CD4-positive, alpha-beta T cell treated with Interleukin-15 for 1 hour (primary cell): ENCODE measurements around the gene ZNRF3.

Experiments used
- DNase-seq: peaks from one replicate; pipeline ENCODE4 v3.0.0-alpha.2; 2020

The ZNRF3 gene

DNA sequence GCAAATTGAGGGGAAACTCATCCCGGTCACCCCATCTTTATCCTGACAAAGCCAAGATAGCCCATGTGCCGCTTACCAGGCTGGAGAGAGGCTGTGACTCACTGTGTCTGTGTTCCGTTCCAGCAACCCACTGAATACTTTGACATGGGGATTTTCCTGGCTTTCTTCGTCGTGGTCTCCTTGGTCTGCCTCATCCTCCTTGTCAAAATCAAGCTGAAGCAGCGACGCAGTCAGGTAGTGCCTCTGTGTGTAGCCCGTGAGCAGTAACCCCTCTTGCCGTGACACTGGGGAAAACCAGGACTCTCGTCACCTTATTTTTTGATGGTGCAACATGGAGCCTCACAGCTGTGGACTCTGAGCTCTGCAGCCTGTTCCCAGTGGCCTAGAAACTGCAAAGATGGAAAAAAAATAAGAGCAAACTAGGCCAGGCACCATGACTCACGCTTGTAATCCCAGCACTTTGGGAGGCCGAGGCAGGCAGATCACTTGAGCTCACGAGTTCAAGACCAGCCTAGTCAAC, 161.3 kb downstream of the ZNRF3 start:
- no peak for DNase-seq

DNA sequence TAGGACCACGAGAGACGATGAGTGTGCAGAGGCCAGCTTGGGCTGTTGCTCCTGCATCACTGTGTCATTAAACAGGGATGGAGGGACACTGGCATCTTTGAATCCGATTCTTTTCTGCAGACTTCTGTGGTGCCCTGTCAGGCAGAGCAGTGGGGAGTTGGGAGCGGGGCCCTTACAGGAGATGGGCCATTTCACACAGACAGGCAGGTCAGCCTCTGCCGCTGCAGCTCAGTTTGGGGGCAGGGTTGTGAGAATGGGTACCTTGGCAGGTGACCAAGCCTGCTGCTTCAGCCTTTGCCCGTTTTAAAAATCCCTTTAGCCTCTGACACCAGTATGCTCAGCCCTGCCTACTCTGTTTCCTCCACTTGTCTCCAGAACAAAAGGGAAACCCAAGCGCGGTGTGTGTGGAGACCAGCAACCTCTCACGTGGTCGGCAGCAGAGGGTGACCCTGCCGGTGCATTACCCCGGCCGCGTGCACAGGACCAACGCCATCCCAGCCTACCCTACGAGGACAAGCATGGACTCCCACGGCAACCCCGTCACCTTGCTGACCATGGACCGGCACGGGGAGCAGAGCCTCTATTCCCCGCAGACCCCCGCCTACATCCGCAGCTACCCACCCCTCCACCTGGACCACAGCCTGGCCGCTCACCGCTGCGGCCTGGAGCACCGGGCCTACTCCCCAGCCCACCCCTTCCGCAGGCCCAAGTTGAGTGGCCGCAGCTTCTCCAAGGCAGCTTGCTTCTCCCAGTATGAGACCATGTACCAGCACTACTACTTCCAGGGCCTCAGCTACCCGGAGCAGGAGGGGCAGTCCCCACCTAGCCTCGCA, 165.7 kb downstream of the ZNRF3 start:
- no peak for DNase-seq

DNA sequence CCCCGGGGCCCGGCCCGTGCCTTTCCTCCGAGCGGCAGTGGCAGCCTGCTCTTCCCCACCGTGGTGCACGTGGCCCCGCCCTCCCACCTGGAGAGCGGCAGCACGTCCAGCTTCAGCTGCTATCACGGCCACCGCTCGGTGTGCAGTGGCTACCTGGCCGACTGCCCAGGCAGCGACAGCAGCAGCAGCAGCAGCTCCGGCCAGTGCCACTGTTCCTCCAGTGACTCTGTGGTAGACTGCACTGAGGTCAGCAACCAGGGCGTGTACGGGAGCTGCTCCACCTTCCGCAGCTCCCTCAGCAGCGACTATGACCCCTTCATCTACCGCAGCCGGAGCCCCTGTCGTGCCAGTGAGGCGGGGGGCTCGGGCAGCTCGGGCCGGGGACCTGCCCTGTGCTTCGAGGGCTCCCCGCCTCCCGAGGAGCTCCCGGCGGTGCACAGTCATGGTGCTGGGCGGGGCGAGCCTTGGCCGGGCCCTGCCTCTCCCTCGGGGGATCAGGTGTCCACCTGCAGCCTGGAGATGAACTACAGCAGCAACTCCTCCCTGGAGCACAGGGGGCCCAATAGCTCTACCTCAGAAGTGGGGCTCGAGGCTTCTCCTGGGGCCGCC, 166.4 kb downstream of the ZNRF3 start:
- no peak for DNase-seq

DNA sequence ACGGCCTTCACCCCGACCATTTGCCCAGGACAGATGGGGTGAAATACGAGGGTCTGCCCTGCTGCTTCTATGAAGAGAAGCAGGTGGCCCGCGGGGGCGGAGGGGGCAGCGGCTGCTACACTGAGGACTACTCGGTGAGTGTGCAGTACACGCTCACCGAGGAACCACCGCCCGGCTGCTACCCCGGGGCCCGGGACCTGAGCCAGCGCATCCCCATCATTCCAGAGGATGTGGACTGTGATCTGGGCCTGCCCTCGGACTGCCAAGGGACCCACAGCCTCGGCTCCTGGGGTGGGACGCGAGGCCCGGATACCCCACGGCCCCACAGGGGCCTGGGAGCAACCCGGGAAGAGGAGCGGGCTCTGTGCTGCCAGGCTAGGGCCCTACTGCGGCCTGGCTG, 167.1 kb downstream of the ZNRF3 start:
- no peak for DNase-seq

DNA sequence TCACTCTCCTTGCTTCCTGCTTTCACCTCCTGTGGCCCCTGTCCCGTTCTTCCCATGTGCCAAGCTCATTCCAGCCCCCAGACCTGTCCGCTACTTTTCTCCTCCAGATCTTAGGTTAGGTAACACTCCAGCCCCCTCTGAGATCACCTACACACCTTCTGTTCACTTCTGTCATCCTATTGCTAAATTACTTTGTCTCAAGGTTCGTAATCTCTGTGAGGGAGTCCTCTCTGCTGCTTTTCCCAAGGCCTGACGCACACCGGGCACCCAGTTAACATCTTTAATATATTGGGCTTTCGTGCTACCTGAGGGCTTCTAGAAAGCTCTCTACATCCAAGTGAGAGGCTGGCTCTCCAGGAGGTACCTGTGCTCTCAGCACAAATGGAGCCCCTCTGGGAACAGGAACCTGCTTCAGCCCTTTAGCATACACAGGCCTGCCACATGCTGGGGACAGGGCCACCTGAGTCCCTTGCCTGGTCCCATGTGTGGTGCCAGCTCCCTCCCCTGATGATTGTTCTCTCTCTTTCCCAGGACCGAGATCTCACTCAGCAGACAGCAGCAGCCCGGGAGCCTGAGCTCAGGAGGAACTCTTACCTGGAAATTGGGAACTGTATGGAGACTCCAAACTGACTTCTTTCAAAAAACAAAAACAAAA, 169.8 kb downstream of the ZNRF3 start:
- no peak for DNase-seq

DNA sequence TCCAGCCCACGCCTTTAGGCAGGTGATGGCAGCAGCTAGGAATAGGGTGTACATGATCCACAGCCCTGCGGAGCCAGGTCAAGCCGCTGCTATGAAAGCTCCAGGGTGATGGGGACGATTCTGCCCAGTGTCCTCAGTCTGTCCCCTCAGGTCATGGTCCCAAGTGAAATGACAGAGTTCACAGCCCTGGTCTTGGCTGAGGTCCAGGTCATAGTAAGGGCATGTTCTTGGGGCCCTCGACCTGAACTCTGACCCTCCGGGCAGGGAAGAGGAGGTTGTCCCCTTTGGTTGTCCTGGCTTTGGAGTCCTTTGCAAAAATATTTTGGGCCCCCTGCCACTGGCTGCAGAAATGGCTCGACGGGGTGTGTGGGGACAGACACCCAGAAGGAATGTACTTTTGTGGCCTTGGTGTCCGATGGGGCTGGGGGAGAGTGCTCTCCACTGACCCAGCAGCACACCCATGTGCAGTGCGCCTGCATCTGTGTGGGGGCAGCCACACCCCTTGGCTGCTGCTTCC, 170.9 kb downstream of the ZNRF3 start:
- DNase-seq = no peak

DNA sequence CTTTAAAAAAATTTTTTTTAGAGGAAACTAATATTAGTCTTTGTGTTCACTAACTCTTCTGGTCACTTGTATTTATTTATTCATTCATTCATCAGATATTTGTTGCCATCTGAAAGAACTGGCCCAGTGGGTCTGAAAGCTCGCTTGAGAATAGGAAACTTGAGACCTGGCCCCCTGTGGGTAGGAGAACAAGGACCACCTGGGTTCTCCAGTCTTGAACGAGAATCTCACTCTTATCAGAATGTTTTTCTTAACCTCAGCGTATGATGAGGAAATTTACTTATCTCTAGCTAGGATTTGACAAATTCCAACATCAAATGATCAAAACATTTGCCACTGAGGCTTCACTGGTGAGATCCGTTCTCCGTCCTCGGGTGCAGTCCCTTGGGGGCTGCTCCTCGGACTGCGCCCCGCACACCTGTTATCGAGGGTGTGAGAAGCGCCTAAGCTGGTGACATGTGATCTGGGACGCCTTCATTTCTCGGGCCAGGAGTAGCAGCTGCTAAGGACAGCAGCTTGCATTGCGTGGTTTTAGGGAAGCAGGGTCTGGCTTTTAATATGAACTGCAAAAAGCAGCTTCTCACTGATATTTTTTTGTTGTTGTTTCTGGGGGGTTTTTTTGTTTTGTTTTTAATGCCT, 171.9 kb downstream of the ZNRF3 start:
- no peak for DNase-seq

DNA sequence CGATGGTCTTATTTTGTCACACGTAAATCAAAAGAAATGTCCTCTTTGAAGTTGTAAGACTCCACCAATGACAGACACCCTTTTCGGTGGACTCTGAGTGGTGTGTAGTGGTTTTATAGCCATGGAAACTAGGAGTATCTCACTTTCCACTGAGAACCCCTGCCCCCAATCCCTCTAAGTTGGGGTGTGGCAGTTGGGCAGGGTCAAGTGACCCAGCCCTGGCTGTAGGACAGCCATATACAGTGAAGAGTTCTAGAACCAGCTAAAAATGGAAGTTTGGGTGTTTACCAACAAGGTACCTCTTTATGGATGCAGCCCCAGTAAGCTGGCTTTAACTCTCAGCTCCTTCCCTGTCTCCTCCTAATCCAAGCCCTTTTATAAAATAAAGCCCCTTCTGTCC, 173.1 kb downstream of the ZNRF3 start:
- DNase-seq = no peak

DNA sequence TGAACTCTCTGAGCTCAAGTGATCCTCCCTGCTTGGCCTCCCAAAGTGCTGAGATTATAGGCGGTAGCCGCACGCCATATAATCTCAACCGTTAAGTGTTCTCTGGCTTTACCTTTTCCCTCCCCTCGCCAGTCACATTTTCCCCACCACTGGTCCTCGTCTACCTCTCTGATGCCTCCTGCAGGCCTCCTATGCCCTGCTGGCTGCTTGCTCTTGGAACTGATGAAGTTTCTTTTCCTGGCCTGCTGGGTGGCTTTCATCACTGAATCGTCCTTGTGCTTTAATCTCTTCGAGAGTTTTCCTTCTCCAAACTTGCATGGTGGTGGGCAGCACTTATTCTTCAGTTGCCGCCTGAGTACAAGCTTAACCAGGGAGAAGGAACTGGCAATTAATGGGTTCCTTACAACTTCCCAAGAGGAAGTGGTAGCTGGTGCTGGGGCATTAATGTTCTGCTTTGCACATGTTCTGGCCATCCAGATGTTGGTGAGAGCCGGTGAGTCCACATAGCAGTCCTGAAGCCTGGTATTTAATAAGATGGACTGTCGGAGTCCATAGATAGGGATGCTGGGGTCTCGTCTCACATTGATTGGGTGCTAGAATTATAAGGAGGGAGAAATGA, 177.0 kb downstream of the ZNRF3 start:
- DNase-seq = no peak

DNA sequence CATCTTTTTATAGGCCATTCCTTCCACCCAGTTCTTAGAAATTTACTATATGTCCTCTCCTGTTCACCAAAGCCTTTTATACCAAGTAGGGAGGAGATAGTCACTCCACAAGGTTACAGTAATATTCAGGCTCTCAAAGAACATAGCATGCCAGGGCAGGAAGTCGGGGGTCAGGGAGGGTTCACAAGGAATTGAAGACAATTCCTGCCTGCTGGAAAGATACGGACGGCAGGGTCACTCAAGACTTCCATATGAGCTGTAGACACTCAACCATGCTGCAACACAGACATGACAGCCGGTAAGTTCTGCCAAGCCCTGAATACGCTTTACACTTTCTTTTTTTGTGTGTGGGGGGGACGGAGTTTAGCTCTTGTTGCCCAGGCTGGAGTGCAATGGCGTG, 177.6 kb downstream of the ZNRF3 start:
- no peak for DNase-seq

DNA sequence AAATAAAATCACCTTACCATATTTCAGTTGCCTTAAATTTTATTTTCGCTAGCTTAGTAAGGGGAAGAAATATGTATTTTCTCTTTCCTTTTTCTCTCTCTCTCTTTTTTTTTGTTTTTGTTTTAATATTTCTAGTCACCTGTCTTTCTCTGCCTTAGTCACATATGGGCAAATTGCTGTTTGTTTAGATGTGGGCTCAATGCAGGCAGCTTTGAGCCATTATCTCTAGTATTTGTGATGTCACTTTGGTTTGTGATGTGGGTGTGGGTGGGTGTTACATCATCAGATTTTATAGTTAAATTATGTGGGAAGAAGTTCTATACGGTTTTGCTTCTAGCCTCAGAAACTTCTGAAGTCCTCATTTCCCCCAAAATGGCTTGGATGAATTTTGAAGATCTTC, 178.4 kb downstream of the ZNRF3 start, which contains the start of gene C22orf31:
TSS of gene C22orf31 (minus strand) at position 59 of the 400 bp plus-strand sequence. CDS start at position 20, 39 bp downstream.
- DNase-seq = no peak

DNA sequence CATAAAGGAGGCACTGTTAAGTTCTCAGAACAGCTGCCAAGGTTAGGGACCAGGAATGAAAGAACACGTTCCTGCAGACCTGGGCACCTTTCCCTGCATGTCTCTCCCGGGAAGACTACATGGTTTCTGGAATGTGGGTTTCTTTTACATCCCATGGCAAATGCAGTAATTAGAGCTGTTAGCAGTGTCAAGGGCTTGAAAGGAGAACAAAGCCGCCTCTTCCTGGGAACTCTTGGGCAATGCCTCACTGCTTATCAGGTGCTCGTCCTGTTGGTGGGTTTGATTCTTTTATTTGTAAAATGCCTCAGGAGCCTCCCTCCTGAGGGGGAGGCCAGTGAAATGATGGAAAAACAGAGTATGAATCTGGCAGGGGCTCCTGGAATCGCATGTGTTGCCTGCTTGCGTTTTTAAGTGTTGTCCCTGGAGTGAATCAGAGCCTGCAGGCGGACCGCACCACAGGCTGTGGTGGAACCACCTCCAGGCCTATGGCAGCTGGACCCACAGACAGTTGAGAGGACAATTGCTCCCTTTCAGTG, 179.0 kb downstream of the ZNRF3 start:
- no peak for DNase-seq

DNA sequence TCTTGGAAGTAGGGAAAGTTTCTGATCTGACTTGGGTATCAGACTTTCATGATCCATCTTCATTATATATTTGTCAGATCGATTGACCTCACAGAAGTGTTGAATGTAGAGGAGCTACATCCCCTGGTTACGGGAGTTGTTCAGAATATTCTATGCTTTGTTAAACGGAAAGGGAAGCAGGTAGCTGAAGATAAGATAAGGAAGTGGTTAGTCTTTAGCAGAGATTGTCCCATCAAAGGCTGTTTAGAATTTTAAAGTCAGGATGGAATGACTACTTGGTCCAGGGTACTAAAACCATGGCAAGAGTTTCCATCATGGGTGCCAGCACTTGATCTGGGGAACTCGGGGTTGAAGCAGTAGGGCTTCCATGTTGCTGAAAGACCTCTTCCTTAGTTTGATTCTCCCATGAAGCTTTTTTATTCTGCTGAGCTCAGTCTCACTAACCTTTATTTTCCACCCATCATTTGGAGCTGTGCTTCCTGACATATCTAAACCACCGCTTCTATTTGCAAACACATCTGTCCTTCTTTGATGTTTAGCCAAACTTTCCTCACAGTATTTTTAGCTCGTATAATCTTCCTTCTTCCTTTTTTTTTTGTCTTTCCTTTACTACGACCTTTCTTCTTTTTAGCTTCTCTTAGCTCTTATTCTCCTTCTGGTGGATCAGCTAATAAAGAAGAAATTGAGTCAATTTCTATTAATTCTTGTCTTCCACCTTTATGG, 182.3 kb downstream of the ZNRF3 start:
- no peak for DNase-seq

DNA sequence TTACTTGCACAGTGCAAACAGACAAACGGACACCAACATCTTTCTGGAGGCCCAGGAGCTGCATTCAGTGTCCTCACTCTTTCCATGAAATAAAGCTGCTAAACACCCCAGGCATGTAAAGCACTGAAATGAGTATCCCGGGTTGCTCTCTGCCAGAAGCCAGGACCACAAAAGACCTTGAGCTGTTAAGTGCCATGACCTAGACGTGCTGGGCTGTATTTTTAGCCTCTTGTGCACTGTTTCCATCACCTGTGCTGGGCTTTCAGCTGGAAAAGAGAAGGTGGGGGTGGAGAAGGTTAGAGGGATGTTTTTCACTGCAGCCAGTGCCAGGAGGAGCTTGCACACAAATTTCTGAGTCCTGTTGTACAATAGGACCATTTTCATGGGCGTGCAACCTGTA, 186.1 kb downstream of the ZNRF3 start:
- no peak for DNase-seq

DNA sequence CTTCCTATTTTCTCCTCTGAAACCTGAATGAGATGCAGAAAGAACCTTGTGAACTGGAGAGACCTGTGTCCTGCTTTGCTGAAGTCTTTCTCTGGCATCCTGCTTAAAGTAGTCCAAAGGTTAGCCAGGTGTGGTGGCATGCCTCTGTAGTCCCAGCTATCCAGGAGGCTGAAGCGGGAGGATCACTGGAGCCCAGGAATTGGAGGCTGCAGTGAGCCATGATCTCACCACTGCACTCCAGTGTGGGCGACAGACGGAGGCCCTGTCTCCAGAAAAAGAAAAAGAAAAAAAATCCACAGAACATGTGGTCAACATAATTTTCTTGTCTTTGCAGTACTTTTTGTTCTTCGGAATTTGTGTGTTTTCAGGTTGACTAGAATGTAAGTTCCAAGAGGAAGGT, 187.1 kb downstream of the ZNRF3 start:
- DNase-seq = no peak

DNA sequence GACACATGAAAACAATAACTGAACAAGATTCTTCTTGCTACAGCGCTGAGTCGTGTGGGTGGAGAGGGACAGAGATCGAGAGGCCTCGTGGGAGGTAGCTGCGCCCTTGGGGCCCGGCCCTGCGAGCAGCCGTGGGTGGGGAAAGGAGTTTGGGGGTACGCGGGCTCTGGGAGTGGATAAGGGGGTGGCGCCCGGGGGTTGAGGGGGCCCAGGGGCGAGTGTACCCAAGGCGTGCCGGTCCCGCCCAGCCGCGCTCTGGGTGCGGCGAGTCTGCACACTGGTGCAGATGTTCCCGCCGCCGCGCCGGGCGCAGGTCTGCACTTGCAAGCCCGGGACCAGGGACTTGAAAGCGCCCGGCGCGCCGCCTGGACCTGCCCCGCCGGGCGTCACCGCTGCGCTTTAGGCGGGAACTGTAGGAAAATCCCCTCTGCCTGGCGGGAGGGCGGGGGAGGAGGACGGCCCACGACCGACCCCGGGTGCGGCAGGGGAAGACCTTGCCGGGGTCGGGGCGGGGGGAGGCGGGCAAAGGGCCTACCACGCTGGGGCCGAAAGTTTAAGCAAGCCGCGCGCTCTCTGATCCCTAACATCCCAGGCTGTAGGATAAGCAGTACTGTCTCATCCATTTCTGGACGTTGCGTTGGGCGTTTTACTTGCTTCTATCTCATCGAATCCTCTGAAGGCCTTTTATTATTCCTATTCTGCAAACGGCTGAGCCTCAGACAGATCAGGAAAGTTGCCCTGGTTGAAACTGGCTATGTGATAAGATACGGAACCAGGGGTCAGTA, 188.1 kb downstream of the ZNRF3 start:
- DNase-seq = no peak

DNA sequence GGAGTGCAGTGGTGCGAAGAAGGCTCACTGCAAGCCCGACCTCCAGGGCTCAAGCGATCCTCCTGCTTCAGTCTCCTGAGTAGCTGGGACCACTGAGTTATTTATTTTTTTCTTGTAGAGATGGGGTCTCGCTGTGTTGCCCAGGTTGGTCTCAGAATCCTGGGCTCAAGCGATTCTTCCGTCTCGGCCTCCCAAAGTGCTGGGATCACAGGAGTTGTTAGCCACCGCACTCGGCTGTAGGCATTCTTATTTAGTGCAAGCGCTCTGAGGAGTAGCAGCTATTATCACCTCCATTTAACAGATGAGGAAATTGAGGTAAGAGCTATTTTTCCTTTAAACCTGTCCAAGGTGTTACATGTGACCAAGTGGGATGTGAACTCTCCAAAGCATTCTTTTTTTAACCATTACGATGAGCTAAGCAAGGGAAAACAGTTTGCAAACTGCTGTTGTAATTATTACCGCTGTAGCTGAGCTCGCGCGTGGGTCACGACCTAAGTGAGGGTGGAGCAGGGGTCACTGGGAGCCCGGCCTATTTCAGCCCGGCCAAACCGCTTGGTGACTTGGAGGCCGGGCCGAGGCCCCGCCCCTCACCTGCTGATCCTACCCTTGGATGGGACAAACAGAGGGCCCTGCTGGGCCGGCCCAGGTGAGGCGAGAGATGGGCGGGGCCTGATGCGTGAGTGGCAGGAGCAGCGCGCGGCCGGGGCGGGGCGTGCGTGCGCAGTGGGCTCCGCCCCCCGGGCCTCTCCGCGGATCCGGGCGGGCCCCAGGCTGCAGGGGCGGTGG, 189.0 kb downstream of the ZNRF3 start:
- peak; percentile 85 for DNase-seq

DNA sequence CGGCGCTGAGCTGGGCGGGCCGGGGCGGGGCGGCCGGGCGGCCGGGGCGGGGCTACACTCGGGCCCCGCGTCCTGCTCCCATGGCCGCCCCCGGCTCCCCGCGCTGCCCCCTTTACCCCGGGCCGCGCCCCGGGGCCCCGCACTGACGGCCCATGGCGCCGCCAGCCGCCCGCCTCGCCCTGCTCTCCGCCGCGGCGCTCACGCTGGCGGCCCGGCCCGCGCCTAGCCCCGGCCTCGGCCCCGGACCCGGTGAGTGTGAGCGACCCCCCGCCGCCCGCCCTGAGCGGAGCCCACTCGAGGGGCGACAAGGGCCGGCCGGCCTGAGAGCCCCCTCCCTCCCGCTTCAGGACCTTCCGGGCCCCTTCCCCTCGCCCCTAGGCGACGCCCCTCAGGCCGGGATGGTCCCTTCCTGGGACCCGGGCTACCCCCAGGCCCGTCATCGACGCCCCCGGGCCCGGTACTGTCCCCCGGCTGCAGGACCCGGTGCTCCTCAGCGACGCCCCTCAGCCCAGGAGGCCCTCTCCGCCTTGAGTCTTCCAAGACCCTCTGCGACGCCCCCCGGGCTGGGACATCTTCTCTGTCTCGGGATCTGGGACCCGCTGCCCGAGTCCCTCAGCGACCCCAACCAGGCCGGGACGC, 189.7 kb downstream of the ZNRF3 start, which contains the start of gene KREMEN1:
TSS of gene KREMEN1 (plus strand) at position 57 of the 639 bp plus-strand sequence. CDS start at position 153, 96 bp downstream.
- DNase-seq = no peak

DNA sequence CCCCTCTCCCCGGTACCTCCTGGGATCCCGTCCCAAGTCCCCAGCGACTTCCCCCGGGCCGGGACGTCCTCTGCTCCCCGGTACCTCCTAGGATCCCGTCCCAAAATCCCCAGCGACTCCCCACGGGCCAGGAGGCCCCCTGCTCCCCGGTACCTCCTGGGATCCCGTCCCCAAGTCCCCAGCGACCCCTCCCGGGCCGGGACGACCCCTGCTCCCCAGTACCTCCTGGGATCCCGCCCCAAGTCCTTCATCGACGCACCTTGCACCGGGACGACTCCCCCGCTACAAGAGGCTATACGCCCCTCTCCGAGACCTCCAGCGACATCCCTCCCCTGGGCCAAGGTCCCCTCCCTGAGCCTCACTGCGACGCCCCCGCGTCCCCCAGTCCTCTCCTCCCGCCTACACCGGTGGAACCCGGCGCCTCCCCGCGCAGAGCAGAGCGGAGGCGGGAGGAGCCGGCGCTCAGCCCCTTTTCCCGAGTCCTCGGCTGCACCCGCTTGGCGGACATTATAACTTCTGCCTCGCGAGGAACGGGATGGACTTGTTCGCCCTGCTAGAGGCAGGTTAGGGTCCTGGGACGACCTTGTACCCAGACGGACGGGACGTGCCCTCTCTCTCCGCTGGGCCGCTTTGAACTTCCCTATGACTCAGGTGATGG, 190.4 kb downstream of the ZNRF3 start:
- no peak for DNase-seq
